COLO668 (cell line): ENCODE measurements around the gene RNASEH2B.

Source experiments
- DNase-seq: peaks from one replicate; lab custom pipeline; 2025; ENCODE audit not compliant: unreplicated experiment; lab: John Stamatoyannopoulos, UW

The RNASEH2B gene

DNA sequence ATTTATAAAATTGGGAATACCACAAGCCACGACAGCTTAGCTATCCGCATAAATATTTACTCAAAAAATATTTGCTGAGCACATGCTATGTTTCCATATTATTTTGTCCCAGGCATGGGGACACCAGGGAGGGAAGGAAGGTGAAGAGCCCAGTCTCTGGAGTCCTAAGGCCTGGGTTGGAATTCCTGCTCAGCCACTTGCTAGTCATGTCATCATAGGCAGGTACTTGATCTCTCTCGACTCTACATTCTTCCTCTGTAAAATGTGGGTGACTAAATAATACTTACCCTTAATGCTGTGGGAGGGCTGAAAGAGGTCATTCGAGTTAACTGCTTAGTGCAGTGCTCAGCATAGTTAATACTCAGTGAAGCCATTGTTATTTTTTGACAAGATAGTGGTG, 4.3 kb upstream of the RNASEH2B start:
- no peak for DNase-seq

DNA sequence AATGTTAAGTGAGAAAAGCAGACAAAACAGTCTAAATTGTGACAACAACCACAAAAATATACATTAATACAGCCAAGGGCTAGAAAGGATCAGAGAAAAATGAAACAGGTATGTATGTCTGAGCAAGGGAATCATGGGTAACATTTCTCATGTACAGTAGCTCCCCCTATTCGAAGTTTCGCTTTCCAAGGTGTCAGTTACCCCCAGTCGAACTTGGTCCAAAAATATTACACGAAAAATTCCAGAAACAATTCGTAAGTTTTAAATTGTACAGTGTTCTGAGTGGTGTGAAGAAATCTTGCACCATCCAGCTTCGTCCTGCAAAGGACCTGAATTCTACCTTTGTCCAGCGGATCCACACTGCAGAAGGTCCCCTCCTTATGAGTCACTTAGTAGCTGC, 1.8 kb upstream of the RNASEH2B start:
- no peak for DNase-seq

- no peak for DNase-seq
Measured at GRCh38 chr13:50908371-50908770, 1.2 kb upstream of the RNASEH2B start.

- peak; percentile 85 for DNase-seq
Measured at GRCh38 chr13:50910485-50910805, 854 bp downstream of the RNASEH2B start.

DNA sequence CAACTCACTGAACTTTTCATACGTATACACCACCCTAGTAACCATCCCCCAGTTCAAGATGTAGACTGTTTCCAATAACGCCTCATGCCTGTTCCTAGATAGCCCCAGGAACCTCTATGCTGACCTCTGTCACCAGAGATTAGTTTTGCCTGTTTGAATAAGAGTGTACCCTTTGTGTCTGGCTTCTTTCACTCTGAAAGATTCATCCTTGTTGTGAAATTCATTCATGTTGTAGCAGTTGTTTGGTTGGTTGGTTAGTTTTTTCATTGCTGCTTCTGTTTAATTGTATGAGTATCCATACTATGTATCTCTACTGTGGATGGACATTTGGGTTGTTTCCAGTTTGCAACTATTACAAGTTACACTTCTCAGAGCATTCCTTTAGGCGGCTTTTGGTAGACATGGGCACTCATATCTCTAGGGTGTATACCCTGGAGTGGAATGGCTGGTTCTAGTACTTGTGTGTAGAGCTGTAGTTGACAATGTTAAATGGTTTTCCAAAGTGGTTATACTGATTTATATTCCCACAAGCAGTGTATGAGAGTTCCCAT, 1.6 kb downstream of the RNASEH2B start:
- DNase-seq, result no peak

GRCh38 chr13:50911937-50912795, 2.6 kb downstream of the RNASEH2B start:
- peak; percentile 98 for DNase-seq

DNA sequence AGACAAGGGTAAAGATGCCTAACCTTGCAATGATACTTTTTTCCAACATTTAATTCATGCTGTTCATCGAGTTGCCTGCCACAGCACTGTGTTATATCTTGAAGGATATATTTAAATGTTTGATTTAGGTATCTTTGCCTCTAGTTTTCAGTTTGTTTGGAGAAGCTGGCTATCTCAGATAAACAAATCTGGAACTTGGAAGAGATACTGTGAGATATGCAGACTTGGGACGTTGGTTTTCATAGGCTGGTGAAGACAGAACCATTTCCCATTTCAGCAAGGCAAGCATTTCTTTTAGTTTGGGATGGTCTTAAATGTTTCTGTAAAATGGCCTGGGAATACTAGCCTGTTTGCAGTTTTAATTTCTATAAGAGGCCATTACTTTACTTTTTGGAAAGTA, 3.3 kb downstream of the RNASEH2B start:
- DNase-seq, result no peak

- DNase-seq, result no peak
Measured at GRCh38 chr13:50914176-50914700, 4.6 kb downstream of the RNASEH2B start.

DNA sequence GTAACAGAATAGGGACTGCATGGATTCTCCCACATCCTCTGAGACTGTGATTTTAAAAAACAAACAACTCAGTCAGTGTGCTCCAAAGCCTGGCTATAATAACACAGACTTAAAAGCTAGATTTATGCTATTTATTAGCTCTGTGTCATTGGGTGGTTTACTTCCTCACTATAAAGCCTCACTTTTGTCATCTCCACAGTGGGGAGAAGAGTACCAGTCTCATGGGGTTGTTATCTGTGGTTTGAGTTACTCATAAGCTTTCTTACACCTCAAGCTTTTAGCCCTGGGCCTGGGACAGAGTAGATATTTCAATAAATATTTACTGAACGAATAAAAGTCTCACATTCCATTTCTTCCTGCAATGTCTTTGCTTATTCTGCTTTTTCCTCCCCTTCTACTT, 5.3 kb downstream of the RNASEH2B start:
- no peak for DNase-seq

GRCh38 chr13:50915565-50915964, 6.0 kb downstream of the RNASEH2B start:
- peak; percentile 38 for DNase-seq

DNA sequence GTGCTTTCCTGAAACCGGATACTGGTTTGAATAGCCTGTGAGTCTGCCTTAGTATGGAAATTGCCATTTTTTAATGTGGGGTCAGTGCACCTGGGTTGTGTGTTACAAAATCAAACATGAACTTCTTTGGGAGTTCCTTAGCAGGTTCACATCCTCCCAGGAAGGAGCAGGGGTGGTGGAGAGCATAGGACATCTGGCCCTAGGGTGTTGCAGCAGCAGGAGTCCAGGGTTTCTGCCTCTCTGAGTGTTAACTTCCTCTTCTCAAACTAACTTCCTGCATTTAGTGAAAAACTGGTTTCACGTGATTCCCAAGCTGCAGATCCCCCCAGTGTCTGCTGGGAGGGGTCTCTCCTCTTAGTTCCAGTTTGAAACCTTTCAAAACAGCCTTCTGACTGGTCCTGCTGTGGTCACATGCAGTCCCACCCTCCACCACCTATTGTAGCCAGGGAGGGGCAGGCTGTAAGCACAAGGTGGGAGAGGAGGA, 7.2 kb downstream of the RNASEH2B start:
- no peak for DNase-seq

DNA sequence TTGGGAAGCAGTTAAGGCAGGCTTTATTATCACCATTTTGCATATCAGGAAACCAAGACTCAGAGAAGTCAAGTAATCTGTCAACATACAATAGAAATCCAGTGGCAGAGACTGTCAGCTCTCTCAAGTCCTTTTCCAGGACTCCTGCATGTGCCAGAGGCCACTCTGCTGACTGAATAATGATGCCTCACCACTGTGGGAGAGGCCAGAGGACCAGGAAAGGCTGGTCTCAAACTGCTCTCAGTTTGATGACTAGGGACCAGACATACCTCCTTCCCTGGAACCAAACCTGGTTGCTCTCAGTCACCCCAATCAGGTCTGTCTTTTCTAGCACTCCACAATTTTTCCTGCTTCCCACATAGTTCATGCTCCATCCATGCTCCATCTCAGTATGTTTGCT, 8.0 kb downstream of the RNASEH2B start:
- DNase-seq, result no peak

DNA sequence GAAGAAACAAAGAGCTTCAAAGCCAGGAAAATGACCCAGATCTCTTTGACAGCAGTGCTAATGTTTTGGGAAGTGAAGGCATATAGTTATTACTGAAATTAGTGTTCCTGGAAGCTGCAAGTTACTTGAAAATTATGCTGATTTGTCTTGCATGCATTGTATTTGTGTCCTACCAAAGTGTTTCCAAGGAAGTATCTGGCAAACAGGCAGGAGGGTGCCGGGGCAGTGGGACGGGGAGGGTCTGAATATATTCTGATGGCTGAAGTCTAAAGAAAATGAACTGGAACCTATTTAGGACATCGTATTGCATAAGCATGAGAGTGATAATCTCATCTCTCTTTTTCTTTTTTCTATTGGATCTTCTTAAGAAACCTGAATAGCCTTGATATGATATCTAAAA, 9.0 kb downstream of the RNASEH2B start:
- DNase-seq, result no peak

- no peak for DNase-seq
Measured at GRCh38 chr13:50919277-50919676, 9.7 kb downstream of the RNASEH2B start.

- DNase-seq, result no peak
Measured at GRCh38 chr13:50921706-50922105, 12.1 kb downstream of the RNASEH2B start.

DNA sequence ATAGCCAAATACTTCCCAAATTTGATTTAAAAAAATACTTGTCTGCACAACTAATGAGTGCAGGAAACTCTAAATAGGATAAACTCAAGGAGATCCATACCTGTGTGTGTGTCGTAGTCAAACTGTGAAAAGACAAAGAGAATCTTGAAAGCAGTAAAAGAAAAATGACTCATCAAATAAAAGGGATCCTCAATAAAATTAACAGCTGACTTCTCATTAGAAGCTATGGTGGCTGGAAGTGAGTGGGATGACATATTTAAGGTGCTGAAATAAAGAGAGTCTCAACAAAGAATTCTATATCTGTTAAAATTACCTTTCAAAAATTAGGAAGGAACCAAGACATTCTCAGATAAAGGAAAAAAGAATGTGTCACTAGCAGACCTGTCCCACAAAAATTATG, 13.7 kb downstream of the RNASEH2B start:
- DNase-seq, result no peak

- DNase-seq, result no peak
Measured at GRCh38 chr13:50924025-50924424, 14.4 kb downstream of the RNASEH2B start.

DNA sequence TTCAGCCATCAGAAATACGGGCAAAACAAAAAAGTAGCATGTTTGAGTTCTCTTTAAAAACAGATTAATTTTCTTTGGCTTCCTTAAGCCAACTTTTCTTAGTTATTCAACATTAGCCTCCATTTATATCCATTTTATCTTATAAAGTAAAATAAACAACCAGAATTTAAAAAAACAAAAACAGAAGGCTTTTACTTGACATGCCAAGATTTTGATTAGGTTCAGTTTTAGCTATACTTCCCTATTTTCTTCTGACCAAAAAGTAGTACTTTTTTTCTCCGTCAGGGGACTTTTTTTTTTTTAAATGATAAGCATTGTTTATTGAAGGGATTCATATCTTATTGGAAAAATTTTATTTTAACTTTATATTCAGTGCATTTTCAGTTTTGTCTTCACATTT, 18.1 kb downstream of the RNASEH2B start:
- no peak for DNase-seq

DNA sequence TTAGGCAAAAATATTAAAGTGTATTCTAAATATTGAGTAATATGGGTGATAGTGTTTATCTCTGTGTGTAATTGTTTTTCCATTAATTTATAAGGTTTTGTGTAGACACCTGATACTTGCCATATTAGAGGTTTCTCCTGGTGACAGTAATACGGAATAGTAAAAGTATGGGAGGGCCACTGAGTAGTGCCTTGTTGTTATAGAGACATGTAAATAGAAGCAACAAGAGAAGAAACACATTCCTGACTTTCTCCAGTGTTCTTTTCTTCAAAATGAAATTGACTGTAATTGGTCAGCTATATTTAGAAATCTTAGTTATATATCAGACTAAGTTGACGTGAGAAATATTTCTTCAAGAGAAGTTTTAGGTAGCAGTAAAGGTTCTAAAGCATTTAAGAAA, 18.5 kb downstream of the RNASEH2B start:
- DNase-seq, result no peak

GRCh38 chr13:50928659-50929462, 19.3 kb downstream of the RNASEH2B start:
- DNase-seq, result no peak

GRCh38 chr13:50932091-50932490, 22.5 kb downstream of the RNASEH2B start:
- DNase-seq, result no peak
